ENCODE data around the gene COMMD1.
"Not testable (repeated sequence)": the region's sequence is repeated elsewhere in the genome, so short reads cannot be mapped to it uniquely, and the experiment has no call there.

COMMD1 gene

DNA sequence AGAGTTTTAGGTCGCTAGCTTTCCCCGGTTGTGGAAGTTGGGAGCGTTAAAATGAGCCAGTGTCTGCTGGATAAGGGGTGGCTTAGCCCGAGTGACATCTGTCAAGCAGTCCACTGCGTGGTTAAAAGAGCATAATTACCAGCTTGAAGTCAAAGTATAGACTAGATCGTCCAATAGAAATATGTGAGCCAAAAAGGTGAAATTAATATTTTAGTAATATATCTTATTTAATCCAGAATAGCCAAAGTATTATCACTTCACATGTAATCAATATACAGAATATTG is 654 bp downstream of the COMMD1 start:
- no peak for DNase-seq (ENCODE audit: low read depth)
- peak overlapping the region; percentile 68 for H3K4me3 ChIP-seq (ENCODE audit: low read depth, low read length)
- TF ChIP-seq, protein P1, sequence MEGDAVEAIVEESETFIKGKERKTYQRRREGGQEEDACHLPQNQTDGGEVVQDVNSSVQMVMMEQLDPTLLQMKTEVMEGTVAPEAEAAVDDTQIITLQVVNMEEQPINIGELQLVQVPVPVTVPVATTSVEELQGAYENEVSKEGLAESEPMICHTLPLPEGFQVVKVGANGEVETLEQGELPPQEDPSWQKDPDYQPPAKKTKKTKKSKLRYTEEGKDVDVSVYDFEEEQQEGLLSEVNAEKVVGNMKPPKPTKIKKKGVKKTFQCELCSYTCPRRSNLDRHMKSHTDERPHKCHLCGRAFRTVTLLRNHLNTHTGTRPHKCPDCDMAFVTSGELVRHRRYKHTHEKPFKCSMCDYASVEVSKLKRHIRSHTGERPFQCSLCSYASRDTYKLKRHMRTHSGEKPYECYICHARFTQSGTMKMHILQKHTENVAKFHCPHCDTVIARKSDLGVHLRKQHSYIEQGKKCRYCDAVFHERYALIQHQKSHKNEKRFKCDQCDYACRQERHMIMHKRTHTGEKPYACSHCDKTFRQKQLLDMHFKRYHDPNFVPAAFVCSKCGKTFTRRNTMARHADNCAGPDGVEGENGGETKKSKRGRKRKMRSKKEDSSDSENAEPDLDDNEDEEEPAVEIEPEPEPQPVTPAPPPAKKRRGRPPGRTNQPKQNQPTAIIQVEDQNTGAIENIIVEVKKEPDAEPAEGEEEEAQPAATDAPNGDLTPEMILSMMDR (IDR thresholded peaks at IDR 0.05; ENCODE audit: low read depth, low read length, missing control alignments) = no peak

DNA sequence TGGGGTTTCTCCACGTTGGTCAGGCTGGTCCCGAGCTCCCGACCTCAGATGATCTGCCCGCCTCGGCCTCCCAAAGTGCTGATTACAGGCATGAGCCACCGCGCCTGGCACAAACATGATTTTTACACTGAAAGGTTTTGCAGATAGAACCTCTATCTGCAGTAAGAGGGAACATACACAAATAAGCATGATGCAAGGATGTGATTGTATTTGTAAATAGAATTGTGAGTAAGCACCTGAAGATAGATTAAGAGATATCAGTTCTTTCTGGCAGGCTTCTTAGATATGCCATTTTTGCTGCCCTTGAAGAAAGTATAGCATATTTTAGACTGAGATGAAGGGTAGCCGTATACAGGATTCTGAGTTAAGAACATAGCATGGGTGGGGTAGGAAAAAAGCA is 3.6 kb downstream of the COMMD1 start:
- no peak for DNase-seq (ENCODE audit: low read depth)
- TF ChIP-seq, protein P1 (IDR thresholded peaks at IDR 0.05; ENCODE audit: low read depth, low read length, missing control alignments) = no peak
- H3K4me3 ChIP-seq (ENCODE audit: low read depth, low read length) = no peak overlapping the region

DNA sequence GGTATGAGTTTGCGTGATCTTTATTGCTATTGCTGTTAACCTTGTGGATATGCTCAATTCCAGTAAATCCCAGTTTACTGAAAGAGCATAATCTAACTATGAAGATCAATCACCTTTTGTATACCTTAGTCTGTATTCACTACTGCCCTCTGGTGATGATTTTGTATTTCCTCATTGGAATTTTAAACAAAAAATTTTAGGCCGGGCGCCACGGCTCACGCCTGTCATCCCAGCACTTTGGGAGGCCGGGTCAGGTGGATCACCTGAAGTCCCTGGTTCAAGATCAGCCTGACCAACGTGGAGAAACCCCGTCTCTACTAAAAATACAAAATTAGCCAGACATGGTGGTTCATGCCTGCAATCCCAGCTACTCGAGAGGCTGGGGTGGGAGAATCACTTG is 5.1 kb downstream of the COMMD1 start:
- DNase-seq (ENCODE audit: low read depth) = no peak
- H3K4me3 ChIP-seq (ENCODE audit: low read depth, low read length) = no peak overlapping the region
- TF ChIP-seq, protein P1 (IDR thresholded peaks at IDR 0.05; ENCODE audit: low read depth, low read length, missing control alignments) = no peak

DNA sequence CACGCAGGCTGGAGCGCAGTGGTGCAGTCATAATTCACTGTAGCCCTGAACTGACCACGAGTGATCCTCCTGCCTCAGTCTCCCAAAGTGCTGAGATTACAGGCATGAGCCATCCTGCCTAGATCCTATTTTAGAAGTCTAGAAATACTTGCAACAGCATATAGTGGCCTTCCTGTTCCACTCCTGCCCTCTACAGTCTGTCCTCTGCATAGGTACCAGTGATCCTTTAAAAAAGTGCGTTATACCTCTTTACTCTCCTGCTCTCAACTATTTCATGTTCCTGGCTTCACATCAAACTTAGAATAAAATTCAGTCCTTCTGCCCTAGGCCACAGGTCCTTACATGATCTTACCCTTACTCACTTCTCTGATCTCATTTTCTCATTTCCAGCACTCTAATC is 6.0 kb downstream of the COMMD1 start:
- H3K4me3 ChIP-seq (ENCODE audit: low read depth, low read length) = no peak overlapping the region
- no peak for DNase-seq (ENCODE audit: low read depth)
- TF ChIP-seq, protein P1 (IDR thresholded peaks at IDR 0.05; ENCODE audit: low read depth, low read length, missing control alignments) = peak; percentile 30

DNA sequence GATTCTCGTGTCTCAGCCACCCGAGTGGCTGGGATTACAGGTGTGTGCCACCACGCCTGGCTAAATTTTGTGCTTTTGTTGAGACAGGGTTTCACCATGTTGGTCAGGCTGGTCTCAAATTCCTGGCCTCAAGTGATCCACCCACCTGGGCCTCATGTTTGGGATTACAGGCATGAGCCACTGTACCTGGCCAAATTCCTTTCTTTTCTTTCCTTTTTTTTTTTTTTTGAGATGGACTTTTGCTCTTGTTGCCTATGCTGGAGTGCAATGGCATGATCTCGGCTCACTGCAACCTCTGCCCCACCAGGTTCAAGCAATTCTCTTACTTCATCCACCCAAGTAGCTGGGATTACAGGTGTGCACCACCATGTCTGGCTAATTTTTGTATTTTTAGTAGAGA is 9.3 kb downstream of the COMMD1 start:
- H3K4me3 ChIP-seq (ENCODE audit: low read depth, low read length); DNase-seq (ENCODE audit: low read depth): not testable (repeated sequence)

DNA sequence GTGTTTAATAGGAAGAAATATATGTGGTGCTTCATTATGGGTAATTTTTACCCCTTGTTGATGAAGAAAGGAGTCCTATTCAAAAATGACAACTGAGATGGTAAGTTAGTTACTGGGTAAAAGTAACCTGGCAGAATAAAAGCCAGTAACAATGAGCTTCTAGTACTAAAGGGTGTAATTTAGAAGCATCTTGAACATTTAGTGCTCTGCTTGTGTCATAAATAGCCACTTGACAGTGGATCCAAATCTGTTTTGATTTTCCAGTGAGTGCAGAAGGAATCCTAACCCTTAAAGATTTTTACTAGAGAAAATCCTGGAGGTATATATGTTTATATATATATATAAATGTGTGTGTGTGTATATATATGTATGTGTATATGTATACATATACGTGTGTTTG is 15.1 kb downstream of the COMMD1 start:
- TF ChIP-seq, protein P1 (IDR thresholded peaks at IDR 0.05; ENCODE audit: low read depth, low read length, missing control alignments) = no peak
- no peak overlapping the region for H3K4me3 ChIP-seq (ENCODE audit: low read depth, low read length)
- no peak for DNase-seq (ENCODE audit: low read depth)

DNA sequence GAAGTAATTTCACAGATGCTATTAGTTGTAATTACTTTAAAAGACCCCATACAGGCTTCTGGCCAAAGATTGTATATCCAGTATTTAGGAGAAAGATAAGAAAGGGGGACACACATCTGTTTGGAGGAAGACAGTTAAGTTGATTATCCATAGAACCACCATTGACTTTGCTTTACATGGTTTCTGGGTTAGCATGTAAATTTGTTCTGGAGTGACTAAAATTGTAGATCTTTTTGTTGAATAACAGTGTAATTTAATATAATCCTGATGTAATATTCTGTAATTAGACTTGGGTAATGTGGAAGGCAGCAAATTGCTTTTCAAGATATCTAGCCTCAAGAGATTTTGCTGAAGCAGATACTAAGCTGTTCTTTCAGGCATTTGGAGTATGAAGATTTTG is 17.2 kb downstream of the COMMD1 start:
- DNase-seq (ENCODE audit: low read depth) = no peak
- H3K4me3 ChIP-seq (ENCODE audit: low read depth, low read length) = no peak overlapping the region
- TF ChIP-seq, protein P1 (IDR thresholded peaks at IDR 0.05; ENCODE audit: low read depth, low read length, missing control alignments) = no peak

Measured in GM12864 (cell line).